DOHH2 (cell line): ENCODE measurements around the gene MAP6.

Experiments
- H3F3A ChIP-seq: fragments of 200-600 bp; sonication (generic), shearing (Covaris generic); 2 replicates; pipeline ENCODE4 v1.6.0; 2016; ENCODE audit warnings: antibody characterized with exemption, mild to moderate bottlenecking; ENCODE audit not compliant: control insufficient read depth, insufficient read depth
- H3K27ac ChIP-seq: fragments of 200-600 bp; sonication (generic); 2 replicates; pipeline ENCODE4 v1.5.1; 2014; ENCODE audit warnings: low read depth, mild to moderate bottlenecking, low read length, moderate library complexity
- H3K27me3 ChIP-seq: fragments of 200-600 bp; sonication (generic); 2 replicates; pipeline ENCODE4 v1.6.1; 2014; ENCODE audit warnings: mild to moderate bottlenecking, low read length, mixed read lengths; ENCODE audit not compliant: control insufficient read depth
- H3K36me3 ChIP-seq: fragments of 200-600 bp; sonication (generic); 2 replicates; pipeline ENCODE4 v1.6.1; 2014; ENCODE audit warnings: mild to moderate bottlenecking, low read length, moderate library complexity, mixed read lengths; ENCODE audit not compliant: control insufficient read depth
- H3K4me1 ChIP-seq: fragments of 200-600 bp; sonication (generic); 2 replicates; pipeline ENCODE4 v1.6.1; 2014; ENCODE audit warnings: mild to moderate bottlenecking, low read length, mixed read lengths; ENCODE audit not compliant: control insufficient read depth
- H3K4me2 ChIP-seq: fragments of 200-600 bp; sonication (generic); 2 replicates; pipeline ENCODE4 v1.6.0; 2014; ENCODE audit warnings: mild to moderate bottlenecking, low read length, moderate library complexity
- H3K4me3 ChIP-seq: fragments of 200-600 bp; sonication (generic); 2 replicates; pipeline ENCODE4 v1.5.1; 2014; ENCODE audit warnings: mild to moderate bottlenecking, low read length, mixed read lengths
- H3K79me2 ChIP-seq: fragments of 200-600 bp; sonication (generic); 2 replicates; pipeline ENCODE4 v1.6.1; 2014; ENCODE audit warnings: mild to moderate bottlenecking, low read length, mixed read lengths; ENCODE audit not compliant: control insufficient read depth
- H3K9me2 ChIP-seq: fragments of 200-600 bp; sonication (generic); replicated peaks from 2 replicates; pipeline ENCODE4 v1.6.1; 2014; ENCODE audit warnings: mild to moderate bottlenecking, low read length, mixed read lengths; ENCODE audit not compliant: control insufficient read depth
- H3K9me3 ChIP-seq: fragments of 200-600 bp; sonication (generic); 2 replicates; pipeline ENCODE4 v1.6.1; 2014; ENCODE audit warnings: antibody characterized with exemption, low read length, mixed read lengths; ENCODE audit not compliant: control insufficient read depth, insufficient read depth
- H4K20me1 ChIP-seq: fragments of 200-600 bp; sonication (generic); 2 replicates; pipeline ENCODE4 v1.6.0; 2014; ENCODE audit warnings: low read depth, mild to moderate bottlenecking, antibody characterized with exemption, low read length, moderate library complexity; ENCODE audit not compliant: control insufficient read depth, insufficient read depth
- EZH2phosphoT487 ChIP-seq: fragments of 200-600 bp; sonication (generic); IDR thresholded peaks from 2 replicates; pipeline ENCODE4 v1.6.1; 2017; ENCODE audit warnings: borderline replicate concordance, mild to moderate bottlenecking, antibody characterized with exemption, low read length, moderate library complexity, mixed read lengths
- TF ChIP-seq, protein P1 (sequence below): fragments of 200-600 bp; sonication (generic); IDR thresholded peaks from one replicate; pipeline ENCODE4 v1.5.1; 2014; ENCODE audit warnings: antibody characterized with exemption, mild to moderate bottlenecking, low read depth, low read length; ENCODE audit not compliant: poor library complexity, severe bottlenecking

Gene MAP6

DNA sequence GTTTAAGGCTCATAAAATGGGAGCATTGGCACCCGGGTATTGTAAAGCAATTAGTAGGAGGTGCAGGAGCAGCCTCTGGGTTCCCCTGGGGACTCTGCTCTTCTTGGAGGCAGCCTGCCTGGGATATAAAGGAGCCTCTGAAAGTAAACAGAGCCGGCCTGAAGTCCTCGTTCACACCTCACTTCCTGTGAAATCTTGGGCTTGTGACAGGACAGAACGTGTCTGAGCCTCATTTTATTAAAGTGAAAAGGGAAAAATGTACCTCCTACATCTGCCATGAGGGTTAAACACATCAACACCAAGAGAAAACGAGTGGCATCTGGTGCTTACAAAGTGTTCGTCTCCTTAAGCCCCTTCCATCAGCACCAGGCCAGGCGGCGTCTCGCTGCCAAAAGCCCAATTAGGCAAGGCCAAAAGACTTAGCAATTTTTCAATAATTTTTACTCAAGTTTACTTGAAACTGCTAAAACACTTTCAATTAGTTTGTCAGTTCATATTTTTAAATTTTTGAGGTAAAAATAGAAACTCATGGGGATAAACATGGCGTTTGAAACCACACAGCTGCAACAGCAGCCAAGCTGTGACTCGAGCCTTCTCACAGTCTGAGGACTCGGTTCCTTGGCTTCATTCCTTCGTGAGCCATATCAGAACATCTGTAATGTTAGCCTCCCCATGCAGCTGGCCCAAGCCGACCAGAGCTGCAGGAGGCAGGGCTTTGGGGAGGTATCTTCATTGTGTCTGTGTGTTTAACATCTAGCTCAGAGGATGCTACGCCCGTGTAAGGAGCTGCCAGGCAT, 33.6 kb downstream of the MAP6 start:
- H3K4me2 ChIP-seq = no peak overlapping the region
- H3K79me2 ChIP-seq = no peaks in the 10 kb centered on the region
- no peaks in the 10 kb centered on the region for H3F3A ChIP-seq
- no peaks in the 10 kb centered on the region for H4K20me1 ChIP-seq
- no peak overlapping the region for H3K27ac ChIP-seq
- H3K9me2 ChIP-seq = no peaks in the 10 kb centered on the region
- TF ChIP-seq, protein P1, sequence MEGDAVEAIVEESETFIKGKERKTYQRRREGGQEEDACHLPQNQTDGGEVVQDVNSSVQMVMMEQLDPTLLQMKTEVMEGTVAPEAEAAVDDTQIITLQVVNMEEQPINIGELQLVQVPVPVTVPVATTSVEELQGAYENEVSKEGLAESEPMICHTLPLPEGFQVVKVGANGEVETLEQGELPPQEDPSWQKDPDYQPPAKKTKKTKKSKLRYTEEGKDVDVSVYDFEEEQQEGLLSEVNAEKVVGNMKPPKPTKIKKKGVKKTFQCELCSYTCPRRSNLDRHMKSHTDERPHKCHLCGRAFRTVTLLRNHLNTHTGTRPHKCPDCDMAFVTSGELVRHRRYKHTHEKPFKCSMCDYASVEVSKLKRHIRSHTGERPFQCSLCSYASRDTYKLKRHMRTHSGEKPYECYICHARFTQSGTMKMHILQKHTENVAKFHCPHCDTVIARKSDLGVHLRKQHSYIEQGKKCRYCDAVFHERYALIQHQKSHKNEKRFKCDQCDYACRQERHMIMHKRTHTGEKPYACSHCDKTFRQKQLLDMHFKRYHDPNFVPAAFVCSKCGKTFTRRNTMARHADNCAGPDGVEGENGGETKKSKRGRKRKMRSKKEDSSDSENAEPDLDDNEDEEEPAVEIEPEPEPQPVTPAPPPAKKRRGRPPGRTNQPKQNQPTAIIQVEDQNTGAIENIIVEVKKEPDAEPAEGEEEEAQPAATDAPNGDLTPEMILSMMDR = no peak
- no peak for TF ChIP-seq EZH2phosphoT487
- 0 out of 2 replicates have a peak, but pooled peaks cover 7% of the 10 kb centered on the region for H3K4me1 ChIP-seq
- no peaks in the 10 kb centered on the region for H3K36me3 ChIP-seq
- H3K27me3 ChIP-seq = peaks cover 38% of the 10 kb centered on the region
- no peaks in the 10 kb centered on the region for H3K9me3 ChIP-seq
- H3K4me3 ChIP-seq = no peak overlapping the region

DNA sequence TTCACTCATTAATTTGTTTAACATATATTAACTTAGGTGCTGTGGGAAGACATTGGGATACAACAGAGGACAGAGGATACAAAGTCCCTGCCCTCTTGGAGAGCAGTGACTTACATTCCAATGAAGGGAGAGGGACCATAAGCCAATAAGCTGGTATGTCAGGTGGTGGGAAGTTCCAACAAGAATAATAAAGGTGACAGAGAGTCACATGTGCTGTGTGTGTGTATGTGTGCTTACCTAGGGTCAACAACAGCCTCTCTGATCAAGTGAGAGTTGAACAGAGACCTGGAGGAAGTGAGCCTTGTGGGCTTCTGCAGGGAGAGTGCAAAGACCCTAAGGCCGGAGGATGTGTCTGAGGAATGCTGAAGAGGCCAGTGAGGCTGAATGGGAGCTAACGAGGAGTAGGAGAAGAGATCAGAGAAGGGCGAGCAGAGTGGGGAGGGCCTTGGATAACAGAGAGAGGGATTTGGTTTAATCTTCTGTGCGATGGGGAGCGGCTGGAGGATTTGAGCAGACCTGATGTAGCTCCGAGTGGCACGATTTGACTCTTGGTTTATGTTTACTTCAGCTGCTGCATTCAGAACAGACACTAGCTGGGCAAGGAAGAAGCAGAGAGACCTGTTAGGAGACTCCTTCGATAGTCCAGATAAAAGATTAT, 35.3 kb downstream of the MAP6 start:
- Histone ChIP-seq H3K4me2 (no peak overlapping the region), H3K36me3 (no peaks in the 10 kb centered on the region), H3K27me3 (peaks cover 40% of the 10 kb centered on the region), H3K27ac (no peak overlapping the region), H3K9me2 (no peaks in the 10 kb centered on the region), H3K4me3 (no peak overlapping the region), H3K4me1 (no peaks in the 10 kb centered on the region), H3F3A (no peaks in the 10 kb centered on the region), H4K20me1 (no peaks in the 10 kb centered on the region), H3K9me3 (no peaks in the 10 kb centered on the region), H3K79me2 (no peaks in the 10 kb centered on the region)
- TF ChIP-seq EZH2phosphoT487 = no peak
- TF ChIP-seq, protein P1 = no peak

DNA sequence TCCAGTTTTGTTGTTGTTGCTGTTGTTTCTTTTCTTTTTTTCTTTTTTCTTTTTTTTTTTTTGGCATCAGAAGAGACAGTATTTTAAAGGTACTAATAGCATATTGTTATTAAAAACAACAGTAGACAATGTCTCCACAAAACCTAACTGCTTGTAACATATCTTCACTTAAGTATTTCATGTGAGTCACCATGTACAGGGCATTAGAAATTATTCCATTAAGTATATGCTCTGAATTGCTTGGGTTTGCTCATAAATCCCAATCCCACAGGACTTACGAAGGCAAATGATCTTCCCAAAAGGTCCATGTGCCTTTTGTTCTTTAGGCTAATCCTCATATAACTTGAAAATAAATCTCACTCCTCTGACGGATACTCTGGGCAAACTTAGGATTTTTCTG, 35.9 kb downstream of the MAP6 start:
- TF ChIP-seq EZH2phosphoT487 = no peak
- TF ChIP-seq, protein P1 = no peak
- Histone ChIP-seq H3K9me2 (no peaks in the 10 kb centered on the region), H3K4me2 (no peak overlapping the region), H3K27me3 (peaks cover 37% of the 10 kb centered on the region), H3F3A (no peaks in the 10 kb centered on the region), H4K20me1 (no peaks in the 10 kb centered on the region), H3K79me2 (no peaks in the 10 kb centered on the region), H3K36me3 (no peaks in the 10 kb centered on the region), H3K4me1 (no peaks in the 10 kb centered on the region), H3K27ac (no peak overlapping the region), H3K4me3 (no peak overlapping the region), H3K9me3 (no peaks in the 10 kb centered on the region)
